Measurements from ENCODE around the gene SLC6A6.

- no peak for TF ChIP-seq CTCF (IDR thresholded peaks at IDR 0.05; ENCODE audit: low read length)
- TF ChIP-seq EZH2phosphoT487 (IDR thresholded peaks at IDR 0.05; ENCODE audit: low read length): no peak
- no peak for TF ChIP-seq EZH2 (optimal IDR thresholded peaks at IDR 0.05; ENCODE audit: low read depth, low read length)
Measured at GRCh38 chr3:14404186-14404585, 1.8 kb downstream of the SLC6A6 start.
